WERI-Rb-1 (cell line): ENCODE data around the gene ARHGEF10L.

Experiments
- DNase-seq: peaks from one replicate; pipeline ENCODE4 v3.0.0-alpha.2; 2020
- H3K27ac ChIP-seq: fragments of 250-450 bp; sonication (Bioruptor Pico); 2 replicates; pipeline ENCODE4 v1.5.1; 2020; ENCODE audit warnings: mild to moderate bottlenecking, moderate library complexity
- H3K27me3 ChIP-seq: fragments of 250-450 bp; sonication (Bioruptor Pico); 2 replicates; pipeline ENCODE4 v1.5.1; 2021; ENCODE audit warnings: mild to moderate bottlenecking, low read depth, moderate library complexity; ENCODE audit not compliant: insufficient read depth, severe bottlenecking
- H3K36me3 ChIP-seq: fragments of 250-450 bp; sonication (Bioruptor Pico); 2 replicates; pipeline ENCODE4 v1.5.1; 2020; ENCODE audit warnings: mild to moderate bottlenecking, moderate library complexity
- H3K4me3 ChIP-seq: 2 replicates; pipeline ENCODE4 v1.5.1; 2011; ENCODE audit warnings: low read depth, mild to moderate bottlenecking, control low read depth, low read length
- H3K9me3 ChIP-seq: fragments of 250-450 bp; sonication (Bioruptor Pico); 2 replicates; pipeline ENCODE4 v1.5.1; 2021; ENCODE audit warnings: mild to moderate bottlenecking, moderate library complexity; ENCODE audit not compliant: severe bottlenecking
- TF ChIP-seq, protein P1 (sequence below): IDR thresholded peaks from 2 replicates; pipeline ENCODE4 v1.5.1; 2011; ENCODE audit warnings: low read depth, mild to moderate bottlenecking, control low read depth, inconsistent platforms, low read length

The ARHGEF10L gene

DNA sequence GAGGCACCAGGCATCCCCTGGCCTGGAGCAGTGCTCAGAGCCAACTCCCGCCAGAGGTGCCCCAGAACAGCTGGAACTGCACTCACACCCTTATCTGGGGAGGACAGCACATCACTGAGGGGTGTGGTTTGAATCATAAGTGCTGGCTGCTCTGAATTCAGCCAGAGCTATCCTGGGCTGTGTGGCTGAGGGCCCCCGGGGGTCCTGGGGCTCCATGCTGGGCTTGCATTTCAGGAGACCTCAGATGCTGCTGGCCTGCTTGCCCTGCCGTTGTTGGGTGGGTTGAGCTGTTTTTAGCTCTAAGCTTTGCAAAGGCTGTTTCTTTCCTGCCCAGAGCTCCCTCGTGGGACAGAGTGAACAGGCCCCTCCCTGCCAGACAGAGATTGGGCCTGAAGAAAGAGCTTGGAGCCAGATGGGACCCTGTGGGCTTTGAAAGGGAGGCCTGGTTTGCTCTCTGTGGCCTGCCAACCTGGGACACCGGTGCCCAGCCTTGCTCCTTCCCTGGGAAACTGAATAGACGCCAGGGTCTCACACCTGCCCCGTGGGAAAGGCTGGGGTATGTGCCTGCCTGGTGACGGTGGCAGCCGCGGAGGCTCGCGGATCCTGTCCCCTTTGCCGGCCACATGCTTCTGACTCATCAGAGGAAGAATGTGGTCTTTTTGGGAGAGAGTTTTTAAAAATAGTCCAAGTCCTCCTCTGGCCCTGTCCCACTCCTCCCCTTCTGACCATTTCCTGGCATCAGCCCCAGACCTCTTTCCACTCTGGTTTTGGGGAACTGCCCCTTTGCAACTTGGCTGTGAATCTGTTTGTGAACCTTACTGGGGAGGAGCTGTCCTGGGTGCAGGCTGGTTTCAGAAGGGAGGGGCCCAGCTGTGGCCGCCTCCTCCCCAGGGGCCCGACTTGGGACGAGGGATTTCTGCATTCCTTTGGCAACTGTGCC, 30.0 kb downstream of the ARHGEF10L start:
- H3K27ac ChIP-seq = no peak overlapping the region
- no peaks in the 10 kb centered on the region for H3K27me3 ChIP-seq
- H3K4me3 ChIP-seq = no peak overlapping the region
- H3K9me3 ChIP-seq = no peaks in the 10 kb centered on the region
- no peak for DNase-seq
- no peaks in the 10 kb centered on the region for H3K36me3 ChIP-seq
- TF ChIP-seq, protein P1, sequence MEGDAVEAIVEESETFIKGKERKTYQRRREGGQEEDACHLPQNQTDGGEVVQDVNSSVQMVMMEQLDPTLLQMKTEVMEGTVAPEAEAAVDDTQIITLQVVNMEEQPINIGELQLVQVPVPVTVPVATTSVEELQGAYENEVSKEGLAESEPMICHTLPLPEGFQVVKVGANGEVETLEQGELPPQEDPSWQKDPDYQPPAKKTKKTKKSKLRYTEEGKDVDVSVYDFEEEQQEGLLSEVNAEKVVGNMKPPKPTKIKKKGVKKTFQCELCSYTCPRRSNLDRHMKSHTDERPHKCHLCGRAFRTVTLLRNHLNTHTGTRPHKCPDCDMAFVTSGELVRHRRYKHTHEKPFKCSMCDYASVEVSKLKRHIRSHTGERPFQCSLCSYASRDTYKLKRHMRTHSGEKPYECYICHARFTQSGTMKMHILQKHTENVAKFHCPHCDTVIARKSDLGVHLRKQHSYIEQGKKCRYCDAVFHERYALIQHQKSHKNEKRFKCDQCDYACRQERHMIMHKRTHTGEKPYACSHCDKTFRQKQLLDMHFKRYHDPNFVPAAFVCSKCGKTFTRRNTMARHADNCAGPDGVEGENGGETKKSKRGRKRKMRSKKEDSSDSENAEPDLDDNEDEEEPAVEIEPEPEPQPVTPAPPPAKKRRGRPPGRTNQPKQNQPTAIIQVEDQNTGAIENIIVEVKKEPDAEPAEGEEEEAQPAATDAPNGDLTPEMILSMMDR = no peak

DNA sequence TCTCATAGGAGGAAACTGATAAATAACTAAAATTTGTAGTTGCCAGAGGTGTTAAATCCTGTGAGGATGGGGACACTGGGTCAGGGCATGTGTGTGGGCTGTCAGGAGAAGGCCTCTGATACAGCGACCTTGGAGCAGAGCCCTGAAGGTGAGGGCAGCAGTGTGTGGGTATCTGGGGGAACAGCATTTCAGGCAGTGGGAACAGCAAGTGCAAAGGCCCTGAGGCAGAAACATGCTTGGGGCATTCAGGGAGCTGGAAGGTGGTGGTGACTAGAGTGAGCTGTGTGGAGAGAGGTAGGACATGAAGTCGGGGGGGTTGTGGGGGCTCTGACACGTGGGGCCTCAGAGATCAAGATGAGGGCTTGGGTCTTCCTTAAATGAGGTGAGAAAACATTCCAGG, 30.7 kb downstream of the ARHGEF10L start:
- H3K27ac ChIP-seq = no peak overlapping the region
- H3K4me3 ChIP-seq = no peak overlapping the region
- H3K36me3 ChIP-seq = no peaks in the 10 kb centered on the region
- no peaks in the 10 kb centered on the region for H3K27me3 ChIP-seq
- DNase-seq = no peak
- H3K9me3 ChIP-seq = no peaks in the 10 kb centered on the region
- TF ChIP-seq, protein P1 = no peak

DNA sequence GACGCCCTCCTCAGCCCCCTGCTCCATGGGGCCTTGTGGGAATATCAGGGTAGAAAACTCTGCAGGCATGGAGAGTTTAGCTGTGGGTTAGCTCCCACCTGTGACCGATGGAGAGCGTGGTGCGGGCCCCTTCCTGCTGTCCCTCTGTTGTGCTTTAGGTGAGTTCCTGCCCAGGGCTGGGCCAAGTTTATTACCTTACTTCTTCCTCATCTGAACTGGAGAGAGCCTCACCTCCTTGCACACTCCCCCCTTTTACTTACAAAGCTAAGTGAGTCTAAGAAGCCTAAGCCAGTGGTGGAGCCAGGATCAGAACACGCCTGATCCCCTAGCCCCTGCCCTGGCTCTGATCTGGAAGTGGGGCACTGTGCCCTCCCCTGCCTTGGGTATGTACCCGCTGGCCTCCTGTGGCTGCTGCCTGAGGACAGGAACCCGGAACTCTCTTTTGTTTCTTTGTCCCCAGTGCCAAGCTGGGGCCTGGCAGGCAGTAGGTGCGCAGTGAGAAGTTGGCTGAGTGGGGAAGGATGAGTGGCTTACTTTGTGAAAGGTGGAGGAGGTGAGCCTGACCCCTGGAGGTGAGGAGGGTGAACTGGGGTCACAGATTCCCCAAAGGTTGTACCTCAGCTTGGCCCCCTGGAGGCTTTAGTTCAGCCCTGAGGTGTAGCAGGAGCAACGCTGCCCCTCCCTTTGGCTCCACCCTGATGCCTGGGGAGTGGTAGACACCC, 32.9 kb downstream of the ARHGEF10L start:
- DNase-seq = peak; percentile 32
- TF ChIP-seq, protein P1 = peak; percentile 57
- H3K36me3 ChIP-seq = no peaks in the 10 kb centered on the region

DNA sequence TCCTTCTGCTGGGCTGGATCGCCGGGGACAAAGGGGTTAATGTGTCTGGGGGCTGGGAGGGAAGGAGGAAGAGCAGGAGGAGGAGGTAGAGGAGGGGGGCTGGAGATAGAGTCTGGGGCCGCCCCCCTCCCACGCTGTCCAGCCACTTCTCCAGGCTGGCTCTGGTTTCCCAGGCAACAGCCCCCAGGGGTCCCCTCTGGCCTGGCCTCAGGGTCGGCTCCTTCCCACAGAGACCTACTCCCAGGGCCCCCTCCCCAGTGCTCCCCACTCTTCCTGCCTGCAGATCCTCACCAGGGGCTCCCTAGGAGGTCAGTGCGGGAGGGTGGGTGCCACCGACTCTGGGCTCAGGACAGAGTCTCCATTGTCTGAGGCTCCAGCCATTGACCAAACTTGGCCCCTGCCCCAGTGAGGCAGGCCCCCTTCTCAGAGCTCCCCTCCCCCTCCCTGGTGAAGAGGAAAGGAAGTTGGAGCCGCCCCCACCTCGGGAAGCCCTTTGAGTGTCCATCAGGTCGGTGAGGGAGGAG, 34.1 kb downstream of the ARHGEF10L start:
- TF ChIP-seq, protein P1 = no peak
- Histone ChIP-seq H3K36me3 (no peaks in the 10 kb centered on the region), H3K9me3 (no peaks in the 10 kb centered on the region), H3K27ac (no peak overlapping the region), H3K27me3 (no peaks in the 10 kb centered on the region), H3K4me3 (no peak overlapping the region)
- DNase-seq = no peak

More for the DNA sequence above, 32.9 kb downstream of the ARHGEF10L start:
- H3K9me3 ChIP-seq = no peaks in the 10 kb centered on the region
- no peak overlapping the region for H3K27ac ChIP-seq
- H3K4me3 ChIP-seq = no peak overlapping the region
- H3K27me3 ChIP-seq = no peaks in the 10 kb centered on the region

DNA sequence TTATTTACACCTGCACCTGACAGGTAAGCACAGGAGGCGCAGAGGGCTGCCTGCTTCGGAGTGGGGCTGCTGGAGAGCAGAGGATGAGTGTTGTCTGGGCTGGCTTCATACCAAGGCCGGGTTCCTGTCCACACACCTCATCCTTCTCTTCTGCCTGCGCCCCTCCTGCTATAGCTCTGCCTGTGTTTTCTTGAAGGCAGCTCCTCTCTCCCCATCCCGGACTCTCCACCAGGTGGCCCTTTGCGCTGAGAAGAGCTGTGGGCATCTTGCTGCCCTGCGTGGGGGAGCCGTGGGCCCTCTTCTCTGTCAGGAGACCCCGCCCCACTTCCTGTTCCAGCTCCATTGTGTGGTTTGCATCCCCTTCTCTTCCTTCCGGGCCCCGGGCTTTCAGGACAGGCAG, 35.0 kb downstream of the ARHGEF10L start:
- H3K4me3 ChIP-seq = no peak overlapping the region
- H3K9me3 ChIP-seq = no peaks in the 10 kb centered on the region
- TF ChIP-seq, protein P1 = peak; percentile 70
- H3K27ac ChIP-seq = no peak overlapping the region
- no peaks in the 10 kb centered on the region for H3K36me3 ChIP-seq
- H3K27me3 ChIP-seq = no peaks in the 10 kb centered on the region
- peak; percentile 56 for DNase-seq
